Parathyroid adenoma (tissue), 2 donors: Measurements from ENCODE around the gene ETS1.

Experiments
- H2AFZ ChIP-seq: fragments of 300-600 bp; sonication (generic); one replicate; pipeline ENCODE4 v1.7.0; 2017; ENCODE audit warnings: antibody characterized with exemption, mild to moderate bottlenecking
- H3K27ac ChIP-seq: fragments of 300-600 bp; sonication (generic); one replicate; pipeline ENCODE4 v1.7.0; 2017
- H3K27me3 ChIP-seq: fragments of 300-600 bp; sonication (generic); one replicate; pipeline ENCODE4 v1.7.0; 2017; ENCODE audit warnings: low read length; ENCODE audit not compliant: control insufficient read depth, insufficient read depth
- H3K36me3 ChIP-seq: fragments of 300-600 bp; sonication (generic); one replicate; pipeline ENCODE4 v1.7.0; 2017; ENCODE audit warnings: low read length; ENCODE audit not compliant: control insufficient read depth, insufficient read depth
- H3K4me1 ChIP-seq: fragments of 300-600 bp; sonication (generic); one replicate; pipeline ENCODE4 v1.7.0; 2017; ENCODE audit warnings: control low read depth
- H3K4me2 ChIP-seq: fragments of 300-600 bp; sonication (generic); one replicate; pipeline ENCODE4 v1.7.0; 2017; ENCODE audit warnings: low read length
- H3K4me3 ChIP-seq: fragments of 300-600 bp; sonication (generic); one replicate; pipeline ENCODE4 v1.7.0; 2017; ENCODE audit warnings: low read depth, low read length
- H3K79me2 ChIP-seq: fragments of 300-600 bp; sonication (generic); one replicate; pipeline ENCODE4 v1.7.0; 2017; ENCODE audit warnings: control low read depth
- H3K9ac ChIP-seq: fragments of 300-600 bp; sonication (generic); one replicate; pipeline ENCODE4 v1.7.0; 2017; ENCODE audit warnings: mild to moderate bottlenecking
- H3K9me3 ChIP-seq: fragments of 300-600 bp; sonication (generic); one replicate; pipeline ENCODE4 v1.7.0; 2017; ENCODE audit warnings: low read length; ENCODE audit not compliant: control insufficient read depth
- CTCF ChIP-seq: fragments of 300-600 bp; sonication (generic); IDR thresholded peaks from one replicate; pipeline ENCODE4 v1.7.0; 2017; ENCODE audit warnings: antibody characterized with exemption, mild to moderate bottlenecking
- donor health status: primary hyperparathyroidism.

Gene ETS1

GRCh38 chr11:128467041-128467440, 120.3 kb downstream of the ETS1 start:
- no peak overlapping the region for H3K4me3 ChIP-seq
- H3K9me3 ChIP-seq = no peaks in the 10 kb centered on the region
- H3K27me3 ChIP-seq = no peaks in the 10 kb centered on the region
- H3K9ac ChIP-seq = no peak overlapping the region
- no peaks in the 10 kb centered on the region for H3K79me2 ChIP-seq
- no peaks in the 10 kb centered on the region for H3K36me3 ChIP-seq
- H2AFZ ChIP-seq = no peak overlapping the region
- no peaks in the 10 kb centered on the region for H3K4me1 ChIP-seq
- peak overlapping the region; percentile 24 for H3K27ac ChIP-seq
- TF ChIP-seq CTCF = no peak
- no peak overlapping the region for H3K4me2 ChIP-seq

GRCh38 chr11:128465946-128466705, 121.2 kb downstream of the ETS1 start:
- no peaks in the 10 kb centered on the region for H3K36me3 ChIP-seq
- H3K27me3 ChIP-seq = no peaks in the 10 kb centered on the region
- no peak overlapping the region for H3K4me3 ChIP-seq
- H3K4me2 ChIP-seq = no peak overlapping the region
- H3K9ac ChIP-seq = no peak overlapping the region
- TF ChIP-seq CTCF = no peak
- H2AFZ ChIP-seq = no peak overlapping the region
- H3K79me2 ChIP-seq = no peaks in the 10 kb centered on the region
- H3K9me3 ChIP-seq = no peaks in the 10 kb centered on the region
- peak overlapping the region; percentile 24 for H3K27ac ChIP-seq
- no peaks in the 10 kb centered on the region for H3K4me1 ChIP-seq

GRCh38 chr11:128465531-128465930, 121.8 kb downstream of the ETS1 start:
- Histone ChIP-seq H3K9me3 (no peaks in the 10 kb centered on the region), H3K79me2 (no peaks in the 10 kb centered on the region), H3K4me1 (no peaks in the 10 kb centered on the region), H3K27ac (peak overlapping the region; percentile 19), H3K27me3 (no peaks in the 10 kb centered on the region), H3K4me2 (no peak overlapping the region), H3K9ac (no peak overlapping the region), H3K36me3 (no peaks in the 10 kb centered on the region), H2AFZ (no peak overlapping the region), H3K4me3 (no peak overlapping the region)
- no peak for TF ChIP-seq CTCF

GRCh38 chr11:128464878-128465450, 122.4 kb downstream of the ETS1 start:
- H3K27ac ChIP-seq = no peak overlapping the region
- H3K36me3 ChIP-seq = no peaks in the 10 kb centered on the region
- no peak overlapping the region for H3K4me3 ChIP-seq
- H3K79me2 ChIP-seq = no peaks in the 10 kb centered on the region
- no peaks in the 10 kb centered on the region for H3K27me3 ChIP-seq
- no peak overlapping the region for H2AFZ ChIP-seq
- no peak for TF ChIP-seq CTCF
- no peak overlapping the region for H3K9ac ChIP-seq
- no peaks in the 10 kb centered on the region for H3K9me3 ChIP-seq
- H3K4me1 ChIP-seq = no peaks in the 10 kb centered on the region
- H3K4me2 ChIP-seq = no peak overlapping the region

GRCh38 chr11:128463979-128464378, 123.4 kb downstream of the ETS1 start:
- H2AFZ ChIP-seq = no peak overlapping the region
- no peaks in the 10 kb centered on the region for H3K4me1 ChIP-seq
- no peaks in the 10 kb centered on the region for H3K27me3 ChIP-seq
- H3K4me2 ChIP-seq = no peak overlapping the region
- TF ChIP-seq CTCF = no peak
- no peaks in the 10 kb centered on the region for H3K79me2 ChIP-seq
- no peak overlapping the region for H3K27ac ChIP-seq
- H3K4me3 ChIP-seq = no peak overlapping the region
- no peaks in the 10 kb centered on the region for H3K9me3 ChIP-seq
- no peak overlapping the region for H3K9ac ChIP-seq
- no peaks in the 10 kb centered on the region for H3K36me3 ChIP-seq
